Smooth muscle cell (in vitro differentiated cells): ENCODE data around the gene CTNNA3. TPM values are rescaled to one million over a fixed set of nuclear protein-coding genes. Genes with fewer than 3 reads are reported as not detected.

ENCODE experiments used
- DNase-seq: peaks from one replicate; lab custom pipeline; 2025; ENCODE audit not compliant: unreplicated experiment; lab: John Stamatoyannopoulos, UW
- H2AFZ ChIP-seq: fragments of 200-600 bp; sonication (generic); 2 replicates; pipeline ENCODE4 v1.6.0; 2016; ENCODE audit warnings: antibody characterized with exemption, low read depth, mild to moderate bottlenecking
- H3F3A ChIP-seq: fragments of 200-600 bp; sonication (generic); 2 replicates; pipeline ENCODE4 v1.6.0; 2017; ENCODE audit warnings: antibody characterized with exemption, low read depth
- H3K27ac ChIP-seq: fragments of 200-600 bp; sonication (generic); 2 replicates; pipeline ENCODE4 v1.5.1; 2016; ENCODE audit warnings: low read depth, mild to moderate bottlenecking
- H3K27me3 ChIP-seq: fragments of 200-600 bp; sonication (generic); 2 replicates; pipeline ENCODE4 v1.6.1; 2016; ENCODE audit warnings: low read depth, mild to moderate bottlenecking
- H3K36me3 ChIP-seq: fragments of 200-600 bp; sonication (generic); 2 replicates; pipeline ENCODE4 v1.5.1; 2016; ENCODE audit warnings: low read depth
- H3K4me1 ChIP-seq: fragments of 200-600 bp; sonication (generic); 2 replicates; pipeline ENCODE4 v1.5.1; 2016; ENCODE audit warnings: low read depth
- H3K4me2 ChIP-seq: fragments of 200-600 bp; sonication (generic); 2 replicates; pipeline ENCODE4 v1.6.0; 2016; ENCODE audit warnings: mild to moderate bottlenecking
- H3K4me3 ChIP-seq: fragments of 200-600 bp; sonication (generic); 2 replicates; pipeline ENCODE4 v1.5.1; 2016; ENCODE audit warnings: mild to moderate bottlenecking
- H3K79me2 ChIP-seq: fragments of 200-600 bp; sonication (generic); 2 replicates; pipeline ENCODE4 v1.6.0; 2016; ENCODE audit warnings: low read depth, mild to moderate bottlenecking
- H3K9ac ChIP-seq: fragments of 200-600 bp; sonication (generic); 2 replicates; pipeline ENCODE4 v1.6.0; 2016; ENCODE audit warnings: low read depth
- H3K9me3 ChIP-seq: fragments of 200-600 bp; sonication (generic); replicated peaks from 2 replicates; pipeline ENCODE4 v1.5.1; 2016; ENCODE audit warnings: low read depth
- H4K20me1 ChIP-seq: fragments of 200-600 bp; sonication (generic); 2 replicates; pipeline ENCODE4 v1.6.0; 2016; ENCODE audit warnings: low read depth
- CTCF ChIP-seq: fragments of 200-600 bp; sonication (generic); IDR thresholded peaks from 2 replicates; pipeline ENCODE4 v1.5.1; 2017; ENCODE audit warnings: borderline replicate concordance, mild to moderate bottlenecking, antibody characterized with exemption; ENCODE audit not compliant: insufficient read depth, poor library complexity, severe bottlenecking
- WGBS: methylation state at CpG from one replicate; pipeline ENCODE4 v1.1.7; 2016; ENCODE audit warnings: low lambda C conversion rate; 5-methylcytosine and 5-hydroxymethylcytosine counted together
- polyA plus RNA-seq: library from polyadenylated mRNA; unstranded; fragments of >200 nt; fragmentation: Nextera tagmentation; extraction: Ambion mirVana; gene quantifications from 2 replicates; pipeline ENCODE4 v1.2.1, GENCODE V29; 2016
- total RNA-seq: library from RNA; depleted of rRNA; stranded (reverse); fragments of >200 nt; gene quantifications from 2 replicates; pipeline ENCODE4 v1.2.3, GENCODE V29; 2014

The CTNNA3 gene
- total and polyA plus RNA-seq, 2 experiments from 2014 or later: 1.3 TPM; not detected in 1

DNA sequence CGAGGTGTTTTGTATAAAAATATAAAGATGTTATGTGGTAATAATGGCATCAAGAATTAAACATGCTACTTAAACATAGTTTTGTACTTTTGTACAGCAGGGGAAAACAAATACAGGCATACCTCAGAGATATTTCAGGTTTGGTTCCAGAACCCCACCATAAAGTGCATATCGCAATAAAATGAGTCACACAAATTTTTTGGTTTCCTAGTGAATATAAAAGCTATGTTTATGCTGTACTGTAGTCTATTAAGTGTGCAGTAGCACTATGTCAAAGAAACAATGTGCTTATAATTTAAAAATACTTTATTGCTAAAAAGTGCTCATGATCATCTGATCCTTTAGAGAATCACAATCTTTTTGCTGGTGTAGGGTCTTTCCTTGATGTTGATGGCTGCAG lies 752.4 kb downstream of the CTNNA3 start:
- DNase-seq: no peak
- Histone ChIP-seq H3F3A (no peaks in the 10 kb centered on the region), H3K4me3 (no peak overlapping the region), H3K79me2 (no peaks in the 10 kb centered on the region), H3K9me3 (no peaks in the 10 kb centered on the region), H2AFZ (no peak overlapping the region), H3K4me1 (no peaks in the 10 kb centered on the region), H3K27ac (no peak overlapping the region), H3K27me3 (no peaks in the 10 kb centered on the region), H3K4me2 (no peak overlapping the region), H4K20me1 (no peaks in the 10 kb centered on the region), H3K36me3 (no peaks in the 10 kb centered on the region), H3K9ac (no peak overlapping the region)
- TF ChIP-seq CTCF: no peak
- 96% methylated on average over 2 of the region's 2 CpGs for WGBS

DNA sequence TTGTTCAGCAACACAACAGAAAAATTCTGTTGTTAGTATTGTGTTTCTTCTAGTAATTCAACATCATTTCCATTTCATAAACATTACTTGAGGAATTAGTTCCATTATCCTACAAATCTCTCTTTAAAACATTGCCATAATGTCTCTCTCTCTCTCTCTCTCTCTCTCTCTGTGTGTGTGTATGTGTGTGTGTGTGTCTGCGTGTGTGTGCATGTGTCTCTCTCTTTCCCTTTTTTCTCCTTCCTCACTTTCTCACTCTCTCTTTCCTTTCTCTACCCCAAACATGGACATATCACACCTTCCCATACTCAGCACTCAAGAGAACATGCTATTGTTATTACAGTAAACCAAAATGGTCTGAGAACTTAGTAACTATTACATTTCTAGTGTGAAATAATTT lies 753.6 kb downstream of the CTNNA3 start:
- Histone ChIP-seq H2AFZ (no peak overlapping the region), H3K4me2 (no peak overlapping the region), H4K20me1 (no peaks in the 10 kb centered on the region), H3K9me3 (no peaks in the 10 kb centered on the region), H3K4me1 (no peaks in the 10 kb centered on the region), H3K4me3 (no peak overlapping the region), H3K27me3 (no peaks in the 10 kb centered on the region), H3K27ac (no peak overlapping the region), H3F3A (no peaks in the 10 kb centered on the region), H3K9ac (no peak overlapping the region), H3K36me3 (no peaks in the 10 kb centered on the region), H3K79me2 (no peaks in the 10 kb centered on the region)
- no peak for TF ChIP-seq CTCF
- no peak for DNase-seq
- WGBS: 100% methylated on average over 1 of the region's 1 CpG

DNA sequence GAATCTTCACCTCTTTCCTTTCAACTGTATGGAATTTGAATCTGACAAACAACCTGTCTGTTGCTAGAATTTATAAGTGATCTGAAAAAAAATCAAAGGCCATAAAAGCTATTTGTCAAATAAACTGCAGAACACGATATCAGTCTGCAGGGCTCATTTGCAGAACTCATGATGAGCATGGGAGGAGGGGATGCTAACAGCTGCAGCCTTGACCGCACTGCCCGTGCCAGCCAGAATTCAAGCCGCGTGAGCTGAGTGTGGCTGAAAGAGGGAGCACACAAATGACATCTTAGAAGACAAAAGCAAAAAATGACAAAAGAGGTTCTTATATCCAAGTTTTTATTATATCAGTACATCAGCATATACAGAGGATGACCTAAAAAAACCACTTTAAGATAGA lies 754.5 kb downstream of the CTNNA3 start:
- Histone ChIP-seq H3K27ac (no peak overlapping the region), H3K9ac (no peak overlapping the region), H3K4me1 (no peaks in the 10 kb centered on the region), H3F3A (no peaks in the 10 kb centered on the region), H3K79me2 (no peaks in the 10 kb centered on the region), H2AFZ (no peak overlapping the region), H3K4me2 (no peak overlapping the region), H4K20me1 (no peaks in the 10 kb centered on the region), H3K9me3 (no peaks in the 10 kb centered on the region), H3K27me3 (no peaks in the 10 kb centered on the region), H3K36me3 (no peaks in the 10 kb centered on the region), H3K4me3 (no peak overlapping the region)
- DNase-seq: no peak
- WGBS: 88% methylated on average over 5 of the region's 5 CpGs
- TF ChIP-seq CTCF: no peak

DNA sequence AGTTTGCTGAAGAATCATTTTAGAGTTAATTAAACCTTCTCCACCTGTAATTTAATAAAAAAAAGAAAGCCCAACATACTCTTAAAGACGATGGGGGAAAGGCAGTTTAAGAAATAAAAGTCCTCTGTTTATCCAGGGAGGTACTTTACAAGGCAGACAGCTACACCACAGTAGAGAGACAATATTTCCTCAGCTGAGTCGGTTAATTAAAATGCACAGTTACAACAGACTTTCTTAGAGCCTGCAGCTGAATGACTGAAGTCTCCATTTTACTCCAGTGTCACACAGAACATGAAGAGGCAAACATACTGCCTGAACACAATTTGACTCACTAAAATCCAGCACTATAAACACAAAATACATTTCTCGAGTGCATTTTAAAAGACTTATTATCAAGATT lies 755.0 kb downstream of the CTNNA3 start:
- Histone ChIP-seq H3K4me3 (no peak overlapping the region), H2AFZ (no peak overlapping the region), H3F3A (no peaks in the 10 kb centered on the region), H3K79me2 (no peaks in the 10 kb centered on the region), H3K4me1 (no peaks in the 10 kb centered on the region), H3K4me2 (no peak overlapping the region), H3K9me3 (no peaks in the 10 kb centered on the region), H3K36me3 (no peaks in the 10 kb centered on the region), H3K27me3 (no peaks in the 10 kb centered on the region), H4K20me1 (no peaks in the 10 kb centered on the region), H3K9ac (no peak overlapping the region), H3K27ac (no peak overlapping the region)
- no peak for DNase-seq
- WGBS: 51% methylated on average over 3 of the region's 3 CpGs
- TF ChIP-seq CTCF: no peak
